BJ (cell line): ENCODE data around the gene HOXA1. TPM values are rescaled to one million over a fixed set of nuclear protein-coding genes. Genes with fewer than 3 reads are reported as not detected.

Source experiments
- CTCF ChIA-PET: fragments of 350-600 bp; formaldehyde crosslinking; extraction: SDS; loops from one replicate; lab custom pipeline; 2021; ENCODE audit warnings: antibody characterized with exemption, inconsistent platforms; lab: Yijun Ruan, JAX
- POLR2A ChIA-PET: fragments of 300-600 bp; sonication (Branson Sonifier 250); formaldehyde crosslinking; extraction: SDS; loops from one replicate; lab custom pipeline; 2021; ENCODE audit warnings: antibody characterized with exemption; lab: Charles Lee
- DNase-seq: peaks from one replicate; pipeline ENCODE4 v3.0.0-alpha.2; 2011; ENCODE audit warnings: low read depth
- H3K27me3 ChIP-seq: 2 replicates; pipeline ENCODE4 v1.6.0; 2011; ENCODE audit warnings: low read length; ENCODE audit not compliant: control insufficient read depth, insufficient read depth
- H3K36me3 ChIP-seq: 2 replicates; pipeline ENCODE4 v1.5.1; 2011; ENCODE audit warnings: low read length; ENCODE audit not compliant: control insufficient read depth, insufficient read depth
- H3K4me3 ChIP-seq: 2 replicates; pipeline ENCODE4 v1.5.1; 2011; ENCODE audit warnings: low read depth, mild to moderate bottlenecking, control low read depth, low read length
- CTCF ChIP-seq: IDR thresholded peaks from 2 replicates; pipeline ENCODE4 v1.5.1; 2011; ENCODE audit warnings: low read depth, mild to moderate bottlenecking, control low read depth, inconsistent platforms, low read length, moderate library complexity; ENCODE audit not compliant: insufficient read depth
- polyA plus RNA-seq: library from polyadenylated mRNA; depleted of rRNA; stranded (reverse); fragments of >200 nt; gene quantifications from 2 replicates; pipeline ENCODE4 v1.2.3, GENCODE V29; 2011

HOXA1 gene
- polyA plus RNA-seq, 1 experiment, result 0.91 TPM

- DNase-seq, result no peak
- Histone ChIP-seq H3K27me3 (no peaks in the 10 kb centered on the region), H3K4me3 (peak within 1 kb of the TSS; percentile 50), H3K36me3 (peaks cover 1% of the 10 kb centered on the region; the same call in 1 of the 2 replicates)
- ChIA-PET POLR2A (interaction anchor here (0.6 kb wide), 2 partner anchors 13 to 432 kb away, joined by 3 to 4 read pairs; partner anchors contain the start of gene HOXA7), CTCF (interaction anchor here (0.6 to 5.9 kb wide), 35 partner anchors 9 to 1247 kb away, joined by 3 to 59 read pairs (median 4); partner anchors contain the start of genes HOXA3, HOXA4 and HOXA7)
- no peak; the same call in 1 of the 2 replicates for TF ChIP-seq CTCF
Measured at GRCh38 chr7:27143023-27143949, 47.5 kb upstream of the HOXA1 start, which contains the start of gene HOXA5. Gene HOXA5 (minus strand): TSS chr7:27143681. CDS start chr7:27143607, 74 bp downstream.

GRCh38 chr7:27142580-27143022, 46.8 kb upstream of the HOXA1 start:
- CTCF ChIA-PET, result interaction anchor here (0.9 to 5.9 kb wide), 15 partner anchors 8 to 777 kb away, joined by 4 to 59 read pairs (median 11); partner anchors contain the start of genes HOXA3, HOXA4 and HOXA7
- no peak for TF ChIP-seq CTCF
- POLR2A ChIA-PET, result interaction anchor here (0.6 kb wide), 1 partner anchor 431 kb away, joined by 3 read pairs; no protein-coding TSS in a partner anchor
- Histone ChIP-seq H3K4me3 (peak overlapping the region; percentile 50), H3K27me3 (no peaks in the 10 kb centered on the region), H3K36me3 (peaks cover 1% of the 10 kb centered on the region; the same call in 1 of the 2 replicates)
- no peak for DNase-seq

GRCh38 chr7:27141923-27142579, 46.3 kb upstream of the HOXA1 start:
- ChIA-PET POLR2A (interaction anchor here (0.6 kb wide), 1 partner anchor 430 kb away, joined by 3 read pairs; no protein-coding TSS in a partner anchor), CTCF (interaction anchor here (0.9 to 5.9 kb wide), 12 partner anchors 8 to 777 kb away, joined by 4 to 59 read pairs (median 10); partner anchors contain the start of genes HOXA3 and HOXA4)

GRCh38 chr7:27141137-27141922, 45.5 kb upstream of the HOXA1 start:
- peaks cover 1% of the 10 kb centered on the region; the same call in 1 of the 2 replicates for H3K36me3 ChIP-seq
- H3K4me3 ChIP-seq, result no peak overlapping the region
- DNase-seq, result no peak
- no peak for TF ChIP-seq CTCF
- no peaks in the 10 kb centered on the region for H3K27me3 ChIP-seq
- ChIA-PET POLR2A (no interaction called here), CTCF (interaction anchor here (1.0 to 5.9 kb wide), 5 partner anchors 9 to 287 kb away, joined by 3 to 59 read pairs (median 7); partner anchors contain the start of gene HOXA4)

More at GRCh38 chr7:27141923-27142579, 46.3 kb upstream of the HOXA1 start:
- peaks cover 1% of the 10 kb centered on the region; the same call in 1 of the 2 replicates for H3K36me3 ChIP-seq
- no peak for TF ChIP-seq CTCF
- DNase-seq, result no peak
- no peaks in the 10 kb centered on the region for H3K27me3 ChIP-seq
- peak overlapping the region; percentile 50 for H3K4me3 ChIP-seq
